Neural cell (in vitro differentiated cells): ENCODE data around the gene PEX7. TPM values are rescaled to one million over a fixed set of nuclear protein-coding genes. Genes with fewer than 3 reads are reported as not detected.

ENCODE experiments used
- H2AFZ ChIP-seq: fragments of 200-600, 300-800 bp; sonication (generic), shearing (Covaris generic); 2 replicates; pipeline ENCODE4 v1.6.0; 2014; ENCODE audit warnings: low read depth, mild to moderate bottlenecking, antibody characterized with exemption, low read length, moderate library complexity
- H3F3A ChIP-seq: fragments of 200-600 bp; shearing (Covaris generic); 2 replicates; pipeline ENCODE4 v1.6.1; 2016; ENCODE audit warnings: mild to moderate bottlenecking, moderate library complexity, mixed read lengths, antibody characterized with exemption, low read length; ENCODE audit not compliant: insufficient read depth, poor library complexity, severe bottlenecking
- H3K27ac ChIP-seq: fragments of 200-600, 300-800 bp; sonication (generic), shearing (Covaris generic); 2 replicates; pipeline ENCODE4 v1.5.1; 2014; ENCODE audit warnings: mild to moderate bottlenecking, low read length, moderate library complexity
- H3K27me3 ChIP-seq: fragments of 300-800, 200-600 bp; sonication (generic), shearing (Covaris generic); 2 replicates; pipeline ENCODE4 v1.6.0; 2014; ENCODE audit warnings: mild to moderate bottlenecking, low read depth, low read length, moderate library complexity; ENCODE audit not compliant: insufficient read depth
- H3K36me3 ChIP-seq: fragments of 300-800, 200-600 bp; sonication (generic), shearing (Covaris generic); 2 replicates; pipeline ENCODE4 v1.5.1; 2014; ENCODE audit warnings: mild to moderate bottlenecking, antibody characterized with exemption, low read length, moderate library complexity; ENCODE audit not compliant: insufficient read depth
- H3K4me2 ChIP-seq: fragments of 300-800, 200-600 bp; sonication (generic), shearing (Covaris generic); 2 replicates; pipeline ENCODE4 v1.6.0; 2014; ENCODE audit warnings: mild to moderate bottlenecking, low read length
- H3K4me3 ChIP-seq: fragments of 300-800, 200-600 bp; sonication (generic), shearing (Covaris generic); 2 replicates; pipeline ENCODE4 v1.5.1; 2014; ENCODE audit warnings: mild to moderate bottlenecking, low read length, moderate library complexity
- H3K79me2 ChIP-seq: fragments of 200-600 bp; shearing (Covaris generic); replicated peaks from 2 replicates; pipeline ENCODE4 v1.6.0; 2014; ENCODE audit warnings: mild to moderate bottlenecking, low read length, moderate library complexity; ENCODE audit not compliant: insufficient read depth
- H3K9ac ChIP-seq: fragments of 300-800, 200-600 bp; sonication (generic), shearing (Covaris generic); 2 replicates; pipeline ENCODE4 v1.6.1; 2016; ENCODE audit warnings: mild to moderate bottlenecking, low read length, mixed read lengths
- H3K9me2 ChIP-seq: fragments of 200-600 bp; shearing (Covaris generic); 2 replicates; pipeline ENCODE4 v1.6.1; 2016; ENCODE audit warnings: mild to moderate bottlenecking, low read length, mixed read lengths; ENCODE audit not compliant: insufficient read depth
- H3K9me3 ChIP-seq: fragments of 200-600, 300-800 bp; sonication (generic), shearing (Covaris generic); 2 replicates; pipeline ENCODE4 v1.6.1; 2016; ENCODE audit warnings: mild to moderate bottlenecking, mixed run types, low read length, moderate library complexity, mixed read lengths
- H4K20me1 ChIP-seq: fragments of 200-600 bp; shearing (Covaris generic); 2 replicates; pipeline ENCODE4 v1.6.1; 2016; ENCODE audit warnings: mild to moderate bottlenecking, mixed run types; ENCODE audit not compliant: insufficient read depth
- CTCF ChIP-seq: fragments of 450-650 bp; IDR thresholded peaks from 2 replicates; pipeline ENCODE4 v1.5.1; 2014; ENCODE audit warnings: antibody characterized with exemption, mild to moderate bottlenecking, moderate library complexity; ENCODE audit not compliant: poor library complexity, severe bottlenecking
- EP300 ChIP-seq: fragments of 450-650 bp; conservative IDR thresholded peaks from 2 replicates; pipeline ENCODE4 v1.6.1; 2014; ENCODE audit warnings: antibody characterized with exemption, mild to moderate bottlenecking, moderate library complexity; ENCODE audit not compliant: poor library complexity, severe bottlenecking
- EZH2 ChIP-seq: fragments of 200-600, 300-800 bp; shearing (Covaris generic), sonication (generic); IDR thresholded peaks from 2 replicates; pipeline ENCODE4 v1.6.1; 2014; ENCODE audit warnings: antibody characterized with exemption, low read length, borderline replicate concordance, mild to moderate bottlenecking; ENCODE audit not compliant: insufficient read depth, poor library complexity, severe bottlenecking
- MXI1 ChIP-seq: fragments of 450-650 bp; conservative IDR thresholded peaks from 2 replicates; pipeline ENCODE4 v1.6.1; 2014; ENCODE audit warnings: antibody characterized with exemption, mild to moderate bottlenecking; ENCODE audit not compliant: poor library complexity, severe bottlenecking
- POLR2AphosphoS5 ChIP-seq: IDR thresholded peaks from 2 replicates; pipeline ENCODE4 v1.6.1; 2012
- RAD21 ChIP-seq: fragments of 450-650 bp; conservative IDR thresholded peaks from 2 replicates; pipeline ENCODE4 v1.6.1; 2014; ENCODE audit warnings: antibody characterized with exemption, mild to moderate bottlenecking, moderate library complexity
- REST ChIP-seq: IDR thresholded peaks from 2 replicates; pipeline ENCODE4 v1.6.1; 2012; ENCODE audit warnings: borderline replicate concordance
- SMC3 ChIP-seq: fragments of 450-650 bp; conservative IDR thresholded peaks from 2 replicates; pipeline ENCODE4 v1.6.1; 2014; ENCODE audit warnings: antibody characterized with exemption, mild to moderate bottlenecking, moderate library complexity; ENCODE audit not compliant: poor library complexity
- TAF1 ChIP-seq: IDR thresholded peaks from 2 replicates; pipeline ENCODE4 v1.6.1; 2012; ENCODE audit warnings: low read depth
- polyA plus RNA-seq: library from polyadenylated mRNA; depleted of rRNA; stranded (reverse); fragments of >200 nt; gene quantifications from 2 replicates; pipeline ENCODE4 v1.2.3, GENCODE V29; 2014

PEX7 gene
- polyA plus RNA-seq, 1 donor from 2014 or later: 10.8 TPM

- no peaks in the 10 kb centered on the region for H3K9me3 ChIP-seq
- H2AFZ ChIP-seq: no peak overlapping the region
- H3K36me3 ChIP-seq: no peaks in the 10 kb centered on the region
- H3F3A ChIP-seq: no peaks in the 10 kb centered on the region
- TF ChIP-seq TAF1 (no peak), EP300 (no peak), MXI1 (no peak), SMC3 (no peak), EZH2 (no peak), POLR2AphosphoS5 (no peak), REST (no peak), CTCF (no peak), RAD21 (no peak)
- H4K20me1 ChIP-seq: no peaks in the 10 kb centered on the region
- H3K27me3 ChIP-seq: no peaks in the 10 kb centered on the region
- no peak overlapping the region for H3K4me2 ChIP-seq
- no peaks in the 10 kb centered on the region for H3K79me2 ChIP-seq
- H3K4me3 ChIP-seq: no peak overlapping the region
- H3K27ac ChIP-seq: no peak overlapping the region
- H3K9me2 ChIP-seq: no peaks in the 10 kb centered on the region
- no peak overlapping the region for H3K9ac ChIP-seq
Measured at GRCh38 chr6:136801581-136801980, 20.8 kb upstream of the PEX7 start.

GRCh38 chr6:136803608-136804007, 18.8 kb upstream of the PEX7 start:
- Histone ChIP-seq H3K9me3 (no peaks in the 10 kb centered on the region), H3K79me2 (no peaks in the 10 kb centered on the region), H2AFZ (no peak overlapping the region), H3K9me2 (no peaks in the 10 kb centered on the region), H4K20me1 (no peaks in the 10 kb centered on the region), H3K4me2 (no peak overlapping the region), H3K4me3 (no peak overlapping the region), H3F3A (no peaks in the 10 kb centered on the region), H3K27ac (no peak overlapping the region), H3K9ac (no peak overlapping the region), H3K27me3 (no peaks in the 10 kb centered on the region), H3K36me3 (no peaks in the 10 kb centered on the region)
- TF ChIP-seq TAF1 (no peak), SMC3 (no peak), EZH2 (no peak), REST (no peak), POLR2AphosphoS5 (no peak), RAD21 (no peak), CTCF (no peak), EP300 (no peak), MXI1 (no peak)
